ENCODE data around the gene RAB12.
"Not testable (repeated sequence)": the region's sequence is repeated elsewhere in the genome, so short reads cannot be mapped to it uniquely, and the experiment has no call there.

The RAB12 gene

GRCh38 chr18:8631265-8631664 lies 22.0 kb downstream of the RAB12 start:
- no peak for DNase-seq (ENCODE audit: extremely low read depth, low read depth)
- TF ChIP-seq, protein P1, sequence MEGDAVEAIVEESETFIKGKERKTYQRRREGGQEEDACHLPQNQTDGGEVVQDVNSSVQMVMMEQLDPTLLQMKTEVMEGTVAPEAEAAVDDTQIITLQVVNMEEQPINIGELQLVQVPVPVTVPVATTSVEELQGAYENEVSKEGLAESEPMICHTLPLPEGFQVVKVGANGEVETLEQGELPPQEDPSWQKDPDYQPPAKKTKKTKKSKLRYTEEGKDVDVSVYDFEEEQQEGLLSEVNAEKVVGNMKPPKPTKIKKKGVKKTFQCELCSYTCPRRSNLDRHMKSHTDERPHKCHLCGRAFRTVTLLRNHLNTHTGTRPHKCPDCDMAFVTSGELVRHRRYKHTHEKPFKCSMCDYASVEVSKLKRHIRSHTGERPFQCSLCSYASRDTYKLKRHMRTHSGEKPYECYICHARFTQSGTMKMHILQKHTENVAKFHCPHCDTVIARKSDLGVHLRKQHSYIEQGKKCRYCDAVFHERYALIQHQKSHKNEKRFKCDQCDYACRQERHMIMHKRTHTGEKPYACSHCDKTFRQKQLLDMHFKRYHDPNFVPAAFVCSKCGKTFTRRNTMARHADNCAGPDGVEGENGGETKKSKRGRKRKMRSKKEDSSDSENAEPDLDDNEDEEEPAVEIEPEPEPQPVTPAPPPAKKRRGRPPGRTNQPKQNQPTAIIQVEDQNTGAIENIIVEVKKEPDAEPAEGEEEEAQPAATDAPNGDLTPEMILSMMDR (IDR thresholded peaks at IDR 0.05; ENCODE audit: low read depth, low read length): no peak

GRCh38 chr18:8632386-8632785 lies 23.1 kb downstream of the RAB12 start:
- TF ChIP-seq, protein P1 (IDR thresholded peaks at IDR 0.05; ENCODE audit: low read depth, low read length): no peak
- no peak for DNase-seq (ENCODE audit: extremely low read depth, low read depth)

DNA sequence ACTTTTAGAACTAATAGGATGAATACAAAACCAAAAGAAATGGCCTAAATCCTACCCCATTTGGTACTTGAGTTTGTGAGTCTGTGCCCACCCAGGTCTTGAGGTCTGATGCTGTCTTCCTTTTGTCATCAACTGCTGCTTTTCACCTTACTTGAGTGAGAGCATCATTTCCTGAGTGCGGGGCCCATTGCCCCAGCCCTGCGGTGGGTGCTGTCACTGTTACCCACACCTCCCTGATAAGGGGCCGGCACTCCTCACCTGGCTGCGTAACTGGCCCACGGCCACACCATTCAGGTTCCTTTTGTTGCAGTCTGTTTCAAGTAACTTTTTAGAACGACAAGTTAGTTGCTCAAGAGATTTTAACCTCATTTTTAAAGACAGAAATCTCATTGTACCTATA lies 25.3 kb downstream of the RAB12 start:
- DNase-seq (ENCODE audit: extremely low read depth, low read depth): no peak
- TF ChIP-seq, protein P1 (IDR thresholded peaks at IDR 0.05; ENCODE audit: low read depth, low read length): no peak

GRCh38 chr18:8635087-8635486 lies 25.9 kb downstream of the RAB12 start:
- TF ChIP-seq, protein P1 (IDR thresholded peaks at IDR 0.05; ENCODE audit: low read depth, low read length): no peak
- no peak for DNase-seq (ENCODE audit: extremely low read depth, low read depth)

- TF ChIP-seq, protein P1 (IDR thresholded peaks at IDR 0.05; ENCODE audit: low read depth, low read length): no peak
- DNase-seq (ENCODE audit: extremely low read depth, low read depth): no peak
Observed at GRCh38 chr18:8639762-8640161, 30.5 kb downstream of the RAB12 start.

- no peak for DNase-seq (ENCODE audit: extremely low read depth, low read depth)
- TF ChIP-seq, protein P1 (IDR thresholded peaks at IDR 0.05; ENCODE audit: low read depth, low read length): no peak
Observed at GRCh38 chr18:8643326-8643878, 34.2 kb downstream of the RAB12 start.

- not testable (repeated sequence) for DNase-seq (ENCODE audit: extremely low read depth, low read depth)
Observed at GRCh38 chr18:8647359-8647758, 38.1 kb downstream of the RAB12 start.

GRCh38 chr18:8651478-8652261 lies 42.4 kb downstream of the RAB12 start:
- DNase-seq (ENCODE audit: extremely low read depth, low read depth): not testable (repeated sequence)
